Activated CD8-positive, alpha-beta memory T cell treated with anti-CD3 and anti-CD28 coated beads for 36 hours (primary cell): ENCODE data around the gene FTCD. TPM values are rescaled to one million over a fixed set of nuclear protein-coding genes. Genes with fewer than 3 reads are reported as not detected.
"Not testable (repeated sequence)": the region's sequence is repeated elsewhere in the genome, so short reads cannot be mapped to it uniquely, and the experiment has no call there.

Experiments
- CTCF ChIA-PET: fragments of 350-600 bp; sonication (Branson Sonifier 250); formaldehyde crosslinking; loops from one replicate; lab custom pipeline; 2021; ENCODE audit warnings: antibody characterized with exemption; lab: Charles Lee
- POLR2A ChIA-PET: fragments of 350-600 bp; sonication (Branson Sonifier 250); formaldehyde crosslinking; loops from one replicate; lab custom pipeline; 2021; ENCODE audit warnings: antibody characterized with exemption; lab: Charles Lee
- total RNA-seq, 2 experiments: library from RNA; stranded (reverse); gene quantifications; one replicate each; pipeline ENCODE4 v1.2.3, GENCODE V29; 2021

Gene FTCD
- total RNA-seq, 2 experiments from 2014 or later: 0.23 TPM; not detected in 1

DNA sequence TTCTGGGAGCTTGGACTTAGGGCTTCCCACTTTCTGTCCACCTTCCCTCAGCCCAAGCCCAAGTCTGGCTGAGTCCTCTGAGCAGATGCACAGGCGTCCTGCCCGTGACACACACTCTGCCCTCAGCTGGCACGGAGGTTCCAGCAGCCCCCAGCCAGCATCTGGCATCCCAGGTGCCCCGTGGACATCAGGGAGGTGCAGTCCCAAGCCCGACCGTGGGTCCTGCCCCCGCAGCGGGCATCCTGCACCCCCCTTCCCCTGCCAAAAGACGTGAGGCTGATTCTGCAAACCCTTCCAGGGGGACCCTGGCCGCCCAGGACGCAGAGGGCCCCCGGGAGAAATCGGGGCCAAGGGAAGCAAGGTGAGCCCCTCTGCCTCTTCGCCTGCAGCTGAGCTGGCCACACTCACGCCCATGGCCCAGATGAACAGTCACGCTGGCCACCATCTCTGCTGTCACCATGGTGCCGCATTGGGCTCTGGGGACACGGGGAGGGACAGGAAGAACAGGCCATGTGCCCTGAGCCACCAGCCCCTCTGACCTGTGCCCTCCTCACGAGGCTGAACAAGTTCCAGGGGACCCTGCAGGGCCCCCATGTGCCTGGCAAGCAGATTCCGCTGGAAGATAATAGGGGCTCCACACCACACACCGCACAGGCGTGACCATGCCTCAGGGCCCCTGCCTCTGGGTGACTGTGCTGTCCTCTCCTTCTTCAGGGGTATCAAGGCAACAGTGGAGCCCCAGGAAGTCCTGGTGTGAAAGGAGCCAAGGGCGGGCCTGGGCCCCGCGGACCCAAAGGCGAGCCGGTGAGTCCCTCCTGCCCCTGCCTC lies 36.8 kb downstream of the FTCD start:
- POLR2A ChIA-PET: no interaction called here
- CTCF ChIA-PET: no interaction called here

DNA sequence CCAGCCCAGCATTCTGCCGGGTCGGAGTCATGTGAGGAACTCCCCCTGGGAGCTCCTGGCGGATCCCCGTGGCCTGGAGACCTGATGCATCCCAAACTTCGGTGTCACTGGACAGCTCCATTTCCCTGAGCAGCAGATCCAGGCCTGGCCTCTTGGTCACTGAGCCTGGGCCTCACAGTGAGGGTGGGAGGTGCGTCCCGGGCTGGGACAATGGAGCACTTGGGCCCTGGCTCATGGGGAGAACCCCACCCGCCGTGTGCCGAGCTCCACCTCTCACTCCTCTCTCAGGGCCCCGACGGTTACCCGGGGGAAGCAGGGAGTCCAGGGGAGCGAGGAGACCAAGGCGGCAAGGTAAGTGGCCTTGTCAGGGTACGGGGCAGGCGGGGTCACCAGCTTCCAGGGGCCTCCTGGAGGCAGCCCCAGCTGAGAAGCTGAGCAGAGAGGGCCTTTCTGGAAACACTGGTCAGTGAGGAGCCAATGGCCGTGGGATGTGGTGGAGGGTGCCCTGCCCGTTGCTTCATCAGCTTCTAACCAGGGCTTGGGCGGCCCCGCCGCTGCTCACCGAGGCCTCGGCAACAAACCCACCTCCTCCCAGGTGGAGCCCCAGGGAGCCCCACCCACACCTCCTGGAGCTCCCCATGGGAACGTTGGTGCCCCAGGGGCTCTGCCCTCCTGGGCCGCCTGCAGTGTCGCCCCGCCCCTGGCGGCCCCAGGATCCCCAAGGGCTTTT lies 37.6 kb downstream of the FTCD start:
- CTCF ChIA-PET: no interaction called here
- POLR2A ChIA-PET: no interaction called here

DNA sequence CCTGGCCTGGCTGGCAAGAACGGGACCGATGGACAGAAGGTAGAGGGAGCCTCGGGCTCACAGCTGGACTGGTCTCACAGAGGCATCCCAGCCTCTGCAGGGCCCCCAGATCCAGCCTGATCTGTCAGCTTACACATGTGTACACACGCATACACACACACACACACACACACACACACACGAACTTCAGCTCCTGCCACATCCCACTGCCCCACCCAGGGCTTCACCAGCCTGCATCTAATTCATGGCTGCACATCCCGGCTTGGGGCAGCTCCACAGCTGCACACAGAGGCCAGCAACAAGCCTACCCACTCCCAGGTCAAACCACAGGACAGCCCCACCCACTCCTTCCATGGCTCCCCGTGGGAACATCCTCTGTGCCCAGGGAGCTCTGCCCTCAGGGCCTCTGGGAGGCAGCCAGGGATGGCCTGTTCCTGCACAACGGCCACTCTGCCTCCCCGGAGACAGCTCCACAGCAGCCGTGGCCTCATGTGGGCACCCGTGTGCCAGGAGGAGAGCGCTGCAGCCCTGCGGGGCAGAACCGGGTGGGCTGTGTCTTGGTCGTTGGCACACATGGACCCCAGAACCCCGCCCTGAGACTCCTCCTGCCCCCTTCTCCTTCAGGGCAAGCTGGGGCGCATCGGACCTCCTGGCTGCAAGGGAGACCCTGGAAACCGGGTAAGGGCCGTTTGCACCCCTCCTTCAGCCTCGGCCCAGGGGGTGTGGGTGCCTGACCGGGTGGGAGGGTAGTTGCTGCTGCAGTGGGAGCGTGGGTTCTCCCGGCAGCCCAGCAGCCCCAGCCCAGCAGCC lies 38.4 kb downstream of the FTCD start:
- ChIA-PET POLR2A (no interaction called here), CTCF (no interaction called here)

DNA sequence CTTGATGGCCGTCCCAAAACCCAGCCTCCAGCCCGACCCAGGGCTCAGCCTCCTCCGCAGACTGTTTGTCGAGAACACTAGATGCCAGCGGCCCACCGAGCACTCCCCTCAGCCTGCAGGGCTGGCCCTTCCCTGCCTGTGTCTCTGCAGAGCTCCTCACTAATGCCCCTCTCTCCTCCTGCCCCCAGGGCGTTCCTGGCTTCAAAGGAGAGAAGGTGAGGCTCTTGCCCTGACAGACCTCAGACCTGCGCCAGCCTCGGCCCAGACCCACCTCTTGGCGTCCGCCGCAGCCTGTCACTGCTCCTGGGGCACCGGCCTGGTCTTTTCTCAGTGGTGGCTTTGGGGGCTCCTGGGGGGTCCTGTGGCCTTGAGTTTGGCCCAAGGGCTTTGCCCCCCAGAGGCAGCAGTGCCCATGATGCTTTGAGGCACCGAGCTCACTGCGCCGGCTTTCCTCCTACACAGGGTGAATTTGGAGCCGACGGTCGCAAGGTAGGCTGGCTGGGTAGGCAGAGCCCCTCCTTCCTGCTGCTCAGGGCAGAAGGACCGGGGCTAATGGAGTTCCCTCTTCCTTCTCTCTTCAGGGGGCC lies 39.1 kb downstream of the FTCD start:
- ChIA-PET CTCF (no interaction called here), POLR2A (no interaction called here)

DNA sequence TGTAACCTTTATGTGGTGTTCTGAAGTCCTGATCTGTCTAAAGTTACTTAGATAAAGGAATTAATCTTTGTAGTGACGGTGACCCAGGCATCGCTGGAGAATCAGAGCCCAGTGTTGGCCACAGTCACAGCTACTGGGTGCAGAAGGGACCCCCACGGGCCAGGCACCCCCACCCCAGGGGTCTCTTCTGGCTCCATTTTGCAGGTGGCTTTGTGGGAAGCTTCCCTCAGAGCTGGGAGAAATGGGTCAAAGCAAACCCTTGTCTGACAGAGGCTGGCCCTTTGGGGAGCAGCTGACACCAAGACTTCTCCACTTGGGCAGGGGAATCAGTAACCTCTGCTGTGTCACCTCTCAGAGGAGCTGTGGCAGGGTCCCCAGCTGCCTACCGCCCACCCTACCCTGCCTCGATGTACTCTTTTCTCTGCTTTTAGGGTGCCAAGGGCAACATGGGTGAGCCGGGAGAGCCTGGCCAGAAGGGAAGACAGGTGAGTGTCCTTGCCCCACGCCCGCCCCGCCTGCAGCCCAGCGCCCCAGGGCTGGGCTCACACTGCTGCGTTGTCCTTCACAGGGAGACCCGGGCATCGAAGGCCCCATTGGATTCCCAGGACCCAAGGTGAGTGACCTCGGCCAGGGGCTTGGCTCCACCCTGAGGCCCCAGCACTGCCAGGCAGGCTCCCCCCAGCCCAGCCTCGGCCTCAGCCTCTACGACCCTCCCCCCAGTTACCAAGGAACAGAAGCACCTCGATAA lies 39.8 kb downstream of the FTCD start:
- POLR2A ChIA-PET: no interaction called here
- CTCF ChIA-PET: no interaction called here

DNA sequence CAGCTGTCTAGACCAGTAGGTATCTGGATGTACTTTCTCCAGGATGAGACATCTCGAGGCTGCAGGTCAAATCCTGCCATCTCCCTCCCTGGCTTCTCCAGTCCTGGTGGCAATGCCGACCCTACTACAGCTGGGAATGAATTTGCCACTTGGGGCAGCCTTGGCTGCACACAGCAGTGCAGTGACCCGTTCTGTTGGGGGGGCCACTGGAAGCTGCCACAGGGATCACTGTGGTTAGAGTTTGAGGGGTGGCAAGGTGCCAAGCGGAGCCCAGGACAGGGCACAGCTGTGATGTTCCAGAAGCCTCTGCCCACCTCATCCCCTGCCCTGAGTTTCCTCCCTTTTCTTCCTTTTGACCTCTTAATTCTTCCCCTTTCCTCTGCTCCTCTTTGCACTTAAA lies 40.4 kb downstream of the FTCD start:
- POLR2A ChIA-PET: no interaction called here
- CTCF ChIA-PET: interaction anchor here (0.6 kb wide), 1 partner anchor 31 kb away, joined by 3 read pairs; no protein-coding TSS in a partner anchor

DNA sequence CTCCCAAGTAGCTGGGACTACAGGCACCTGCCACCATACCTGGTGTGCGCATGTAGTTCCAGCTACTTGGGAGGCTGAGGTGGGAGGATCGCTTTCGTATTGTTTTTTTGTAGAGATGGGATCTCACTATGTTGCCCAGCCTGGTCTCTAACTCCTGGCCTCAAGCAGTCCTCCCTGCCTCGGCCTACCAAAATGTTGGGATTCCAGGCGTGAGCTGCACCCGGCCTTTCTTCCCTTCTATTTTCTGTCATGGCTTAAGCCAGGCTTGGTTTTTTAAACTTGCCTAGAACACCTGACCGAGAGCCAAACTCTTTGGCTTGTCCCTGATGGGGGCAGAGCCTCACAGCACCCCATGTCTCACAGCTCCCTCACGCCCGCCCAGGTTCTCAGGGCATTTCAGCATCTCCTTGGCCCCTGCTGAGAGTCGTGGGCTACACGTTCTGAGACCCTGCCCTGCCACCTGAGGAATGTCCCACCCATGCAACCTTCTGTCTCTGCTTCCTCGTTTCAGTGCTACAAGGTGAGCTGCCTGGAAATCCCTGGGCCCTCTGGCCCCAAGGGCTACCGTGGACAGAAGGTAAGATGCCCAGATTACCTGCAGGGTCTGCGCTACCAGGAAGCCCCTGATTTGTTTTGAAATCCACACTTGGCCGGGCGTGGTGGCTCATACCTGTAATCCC lies 41.7 kb downstream of the FTCD start:
- ChIA-PET POLR2A (no interaction called here), CTCF (no interaction called here)

DNA sequence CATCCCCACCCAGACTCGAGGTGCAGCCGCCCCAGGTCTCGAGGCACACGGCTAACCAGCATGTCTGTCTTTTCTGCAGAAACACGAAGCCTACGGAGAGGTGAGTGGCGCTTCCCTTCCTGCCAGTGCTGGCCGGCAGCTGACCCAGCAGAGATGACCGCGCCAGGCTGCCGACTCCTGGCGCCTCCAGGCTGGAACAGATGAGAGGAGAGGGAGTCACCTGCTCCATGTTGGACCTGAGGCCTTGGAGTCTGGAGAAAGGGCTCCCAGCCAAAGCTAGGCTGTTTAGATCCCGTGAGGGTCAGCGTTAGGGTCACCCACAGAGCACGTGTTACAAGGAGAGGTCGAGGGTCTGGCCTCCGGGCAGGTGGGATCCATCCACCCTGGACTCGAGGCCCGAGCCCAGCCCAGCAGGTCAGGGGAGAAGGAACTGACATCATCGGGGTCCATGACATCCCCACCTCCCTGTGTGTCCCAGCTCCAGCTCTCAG lies 42.6 kb downstream of the FTCD start:
- CTCF ChIA-PET: interaction anchor here (1.0 kb wide), 1 partner anchor 43 kb away, joined by 3 read pairs; no protein-coding TSS in a partner anchor
- POLR2A ChIA-PET: no interaction called here

DNA sequence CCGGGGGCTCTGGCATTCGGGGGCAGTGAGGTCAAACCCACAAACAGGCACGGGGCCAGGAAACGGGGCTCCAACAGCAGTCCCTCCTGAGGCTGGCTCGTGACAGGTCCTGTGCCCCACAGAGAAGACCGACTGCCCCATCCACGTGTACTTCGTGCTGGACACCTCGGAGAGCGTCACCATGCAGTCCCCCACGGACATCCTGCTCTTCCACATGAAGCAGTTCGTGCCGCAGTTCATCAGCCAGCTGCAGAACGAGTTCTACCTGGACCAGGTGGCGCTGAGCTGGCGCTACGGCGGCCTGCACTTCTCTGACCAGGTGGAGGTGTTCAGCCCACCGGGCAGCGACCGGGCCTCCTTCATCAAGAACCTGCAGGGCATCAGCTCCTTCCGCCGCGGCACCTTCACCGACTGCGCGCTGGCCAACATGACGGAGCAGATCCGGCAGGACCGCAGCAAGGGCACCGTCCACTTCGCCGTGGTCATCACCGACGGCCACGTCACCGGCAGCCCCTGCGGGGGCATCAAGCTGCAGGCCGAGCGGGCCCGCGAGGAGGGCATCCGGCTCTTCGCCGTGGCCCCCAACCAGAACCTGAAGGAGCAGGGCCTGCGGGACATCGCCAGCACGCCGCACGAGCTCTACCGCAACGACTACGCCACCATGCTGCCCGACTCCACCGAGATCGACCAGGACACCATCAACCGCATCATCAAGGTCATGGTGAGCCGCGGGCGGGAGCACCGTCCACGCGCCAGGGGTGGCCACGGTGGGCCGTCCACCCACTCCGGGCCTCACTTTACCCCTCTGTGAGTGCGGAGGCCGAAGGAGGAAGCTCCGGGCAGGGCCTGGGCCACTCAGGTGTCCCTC lies 43.3 kb downstream of the FTCD start:
- CTCF ChIA-PET: interaction anchor here (1.0 kb wide), 1 partner anchor 44 kb away, joined by 3 read pairs; no protein-coding TSS in a partner anchor
- POLR2A ChIA-PET: no interaction called here

DNA sequence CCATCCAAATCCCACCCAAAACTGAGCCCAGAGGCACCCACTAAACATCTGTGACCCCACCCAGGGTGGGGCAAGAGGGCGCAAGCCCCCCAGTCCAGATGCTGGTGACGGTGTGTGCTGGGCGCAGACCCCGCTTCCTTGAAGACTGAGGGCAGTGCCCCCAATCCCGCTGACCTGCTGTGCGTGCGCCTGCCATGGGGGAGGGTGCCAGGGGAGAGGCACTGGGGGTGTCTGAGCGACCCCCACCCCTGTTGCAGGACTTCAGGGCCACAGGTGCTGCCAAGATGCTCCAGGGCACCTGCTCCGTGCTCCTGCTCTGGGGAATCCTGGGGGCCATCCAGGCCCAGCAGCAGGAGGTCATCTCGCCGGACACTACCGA lies 44.2 kb downstream of the FTCD start:
- CTCF ChIA-PET: no interaction called here
- POLR2A ChIA-PET: no interaction called here

DNA sequence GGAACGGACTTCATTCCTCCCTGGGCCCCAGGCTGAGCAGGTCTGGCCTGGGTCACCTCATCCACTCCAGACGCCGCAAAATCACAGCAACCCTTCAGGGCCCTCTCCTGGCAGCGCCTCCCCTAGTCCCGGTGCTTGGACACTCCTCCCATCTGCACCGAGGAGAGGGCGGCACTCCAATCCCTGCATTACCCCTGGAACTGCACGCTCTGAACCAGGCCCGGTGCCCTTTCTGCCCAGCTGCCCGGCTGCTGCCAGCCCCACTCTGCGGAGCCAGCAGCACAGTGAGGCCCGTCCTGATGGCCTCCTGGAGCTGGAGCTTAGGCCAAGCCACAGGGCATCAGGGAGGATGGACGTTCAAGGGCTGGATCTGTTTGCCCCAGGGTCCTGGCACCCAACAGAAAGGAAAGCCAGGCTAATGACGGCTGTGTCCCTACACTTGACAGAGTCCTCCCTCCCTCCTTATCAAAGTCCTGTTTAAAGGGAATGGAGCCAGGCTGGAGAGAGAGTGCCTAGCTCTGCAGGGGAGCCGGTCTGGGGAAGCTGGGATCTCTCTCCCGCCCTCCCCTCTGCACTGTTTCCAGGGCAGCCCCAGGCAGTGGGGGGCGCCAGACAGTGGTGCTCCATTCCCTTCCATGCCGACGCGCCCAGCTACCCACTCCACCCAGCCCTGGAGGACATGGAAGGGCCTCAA lies 44.7 kb downstream of the FTCD start:
- POLR2A ChIA-PET: no interaction called here
- CTCF ChIA-PET: no interaction called here

DNA sequence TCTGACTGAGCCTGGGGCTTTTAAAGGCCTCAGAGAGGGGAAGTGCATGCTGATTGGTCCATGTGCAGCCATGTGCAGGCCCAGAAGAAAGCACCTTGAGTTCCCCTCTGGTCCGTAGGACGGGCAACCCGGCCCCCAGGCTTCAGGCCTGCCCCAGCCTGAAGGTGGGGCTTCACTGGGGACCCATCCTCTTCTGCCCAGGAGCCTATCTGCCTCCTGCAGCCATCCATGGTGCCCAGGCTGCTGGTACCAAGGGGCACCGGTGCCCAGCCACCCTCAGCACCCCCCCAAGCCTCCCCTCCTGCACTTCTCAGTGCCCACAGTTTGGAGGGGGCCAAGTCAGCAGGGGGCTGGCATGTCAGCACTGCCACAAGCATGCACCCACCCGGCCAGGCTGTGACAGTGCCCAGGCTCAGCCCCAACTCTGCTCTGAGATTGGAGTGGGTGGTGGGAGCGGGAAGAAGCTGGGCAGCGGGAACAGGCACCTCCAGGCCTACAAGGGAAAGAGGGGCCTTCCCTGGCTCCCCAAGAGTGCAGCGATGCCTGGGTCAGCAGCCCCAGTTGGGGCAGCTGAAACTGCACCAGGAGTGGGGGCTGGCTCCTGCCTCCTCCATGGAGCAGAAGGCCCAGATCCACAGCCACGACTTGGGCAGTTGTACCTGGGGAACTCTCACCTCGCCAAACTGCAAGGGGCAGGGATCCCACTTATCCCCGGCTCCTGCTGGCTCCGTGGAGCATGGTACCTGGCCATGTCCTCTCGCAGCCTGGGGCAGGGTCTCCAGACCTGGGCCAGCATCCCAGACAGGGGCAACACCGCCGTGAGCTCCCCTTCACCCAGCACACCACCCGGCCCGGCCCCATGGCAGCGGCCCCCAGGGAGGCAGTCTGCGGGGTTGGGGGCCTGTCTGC lies 45.8 kb downstream of the FTCD start:
- ChIA-PET POLR2A (no interaction called here), CTCF (no interaction called here)

DNA sequence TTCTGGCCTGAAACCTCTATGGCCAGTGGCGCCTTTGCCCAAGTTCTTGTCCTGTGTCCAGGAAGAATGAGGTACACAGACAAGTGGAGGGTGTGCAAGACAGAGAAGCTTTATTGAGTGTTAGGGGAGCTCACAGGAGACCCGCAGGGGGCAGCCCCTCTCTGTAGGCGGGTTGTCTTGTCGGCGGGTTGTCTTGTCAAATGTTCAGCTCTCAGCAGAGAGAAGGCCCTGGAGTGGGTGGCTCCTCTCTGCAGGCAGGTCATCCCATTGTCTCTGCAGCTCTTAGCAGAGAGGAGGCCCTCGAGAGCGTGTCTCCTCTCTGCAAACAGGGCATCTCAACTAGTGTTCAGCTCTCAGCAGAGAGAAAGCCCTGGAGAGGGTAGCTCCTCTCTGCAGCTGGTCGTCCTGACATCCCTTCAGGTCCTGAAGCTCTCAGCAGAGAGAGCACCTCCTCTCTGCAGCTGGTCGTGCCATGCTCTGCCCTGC lies 46.5 kb downstream of the FTCD start:
- ChIA-PET CTCF (no interaction called here), POLR2A (no interaction called here)

DNA sequence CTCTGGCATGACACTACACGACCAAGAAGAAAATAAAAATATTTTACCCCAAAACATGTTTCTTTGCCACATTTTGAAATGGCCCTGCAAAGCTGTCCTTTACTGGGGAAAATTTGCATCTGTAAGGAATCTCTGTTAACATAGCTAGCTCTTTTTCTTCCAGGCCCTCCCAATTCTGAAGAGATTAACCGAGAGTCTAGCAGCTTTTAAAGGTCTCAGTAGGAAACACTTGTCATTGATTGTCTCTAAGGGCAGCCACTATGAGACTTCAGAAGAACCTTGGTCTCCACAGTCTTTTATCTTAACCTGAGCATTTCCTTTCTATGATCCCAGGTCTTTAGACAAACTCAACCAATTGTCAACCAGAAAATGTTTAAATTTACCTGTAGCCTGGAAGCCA lies 48.0 kb downstream of the FTCD start:
- POLR2A ChIA-PET, CTCF ChIA-PET: not testable (repeated sequence)

DNA sequence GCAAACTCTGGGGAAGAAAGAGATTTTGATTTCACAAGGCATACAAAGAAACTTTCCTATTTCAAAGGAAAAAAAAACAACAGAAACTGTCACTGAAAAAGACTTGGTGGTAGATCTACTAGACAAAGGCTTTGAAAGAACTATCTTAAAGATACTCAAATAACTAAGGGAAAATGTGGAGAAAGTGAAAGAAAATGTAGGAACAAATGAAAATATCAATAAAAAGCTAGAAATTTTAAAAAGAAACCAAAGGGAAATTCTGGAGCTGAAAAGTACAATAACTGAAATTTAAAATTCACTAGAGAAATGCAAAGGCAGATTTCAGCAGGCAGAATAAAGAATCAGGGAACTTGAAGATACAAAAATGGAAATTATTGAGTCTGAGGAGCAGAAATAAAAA lies 51.3 kb downstream of the FTCD start:
- ChIA-PET CTCF (no interaction called here), POLR2A (no interaction called here)

DNA sequence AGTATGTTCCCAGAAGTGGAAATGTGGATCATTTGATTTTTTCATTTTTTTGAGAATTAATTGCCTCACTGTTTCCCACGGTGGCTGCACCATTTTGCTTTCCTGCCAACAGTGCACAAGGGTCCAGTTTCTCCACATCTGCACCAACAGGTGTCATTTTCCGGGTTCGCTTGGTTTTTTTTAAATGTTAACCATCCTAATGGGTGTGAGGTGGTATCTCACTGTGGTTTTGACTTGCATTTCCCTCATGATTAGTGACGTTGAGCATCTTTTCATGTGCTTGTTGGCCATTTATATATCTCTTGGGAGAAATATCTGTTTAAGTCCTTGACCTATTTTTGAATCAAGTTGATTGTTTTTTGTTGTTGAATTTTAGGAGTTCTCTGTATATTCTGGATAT lies 54.5 kb downstream of the FTCD start:
- ChIA-PET CTCF (no interaction called here), POLR2A (no interaction called here)
